ENCODE measurements around the gene RBM23.
"Not testable (repeated sequence)": the region's sequence is repeated elsewhere in the genome, so short reads cannot be mapped to it uniquely, and the experiment has no call there.

- TF ChIP-seq CTCF (optimal IDR thresholded peaks at IDR 0.05 in 1 of 3, IDR thresholded peaks at IDR 0.05 in 1 of 3, conservative IDR thresholded peaks at IDR 0.05 in 1 of 3; ENCODE audit: extremely low read depth in 1 of 3, insufficient read depth in 2 of 3, low read length in 3 of 3); EZH2 (IDR thresholded peaks at IDR 0.05; ENCODE audit: low read length): not testable (repeated sequence)
These were observed 32.8 kb upstream of the RBM23 start for GRCh38 chr14:22951795-22952194.
